NCI-H1436 treated with DMSO at 0.1 percent for 48 hours (cell line): ENCODE results near the gene CCDC91.
"Not testable (repeated sequence)": the region's sequence is repeated elsewhere in the genome, so short reads cannot be mapped to it uniquely, and the experiment has no call there.

ENCODE experiments used
- DNase-seq: peaks from one replicate; lab custom pipeline; 2025; lab: John Stamatoyannopoulos, UW

CCDC91 gene

DNA sequence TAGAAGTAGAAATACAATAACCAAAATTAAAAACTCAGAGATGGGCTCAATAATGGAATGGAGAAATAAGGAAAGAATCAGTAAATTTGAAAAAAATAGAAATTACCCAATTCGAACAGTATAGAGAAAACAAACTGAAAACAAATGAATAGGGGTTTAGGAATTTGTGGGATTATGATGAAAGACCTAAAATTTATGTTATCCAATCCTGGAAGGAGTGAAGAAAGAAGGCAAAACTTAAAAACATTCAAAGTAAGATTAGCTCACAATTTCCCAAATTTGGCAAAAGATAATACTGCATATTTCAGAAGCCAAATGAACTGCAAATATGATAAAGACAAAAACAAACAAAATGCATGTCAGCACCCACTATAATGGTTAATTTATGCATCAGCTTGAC lies 177.1 kb downstream of the CCDC91 start:
- DNase-seq: no peak

DNA sequence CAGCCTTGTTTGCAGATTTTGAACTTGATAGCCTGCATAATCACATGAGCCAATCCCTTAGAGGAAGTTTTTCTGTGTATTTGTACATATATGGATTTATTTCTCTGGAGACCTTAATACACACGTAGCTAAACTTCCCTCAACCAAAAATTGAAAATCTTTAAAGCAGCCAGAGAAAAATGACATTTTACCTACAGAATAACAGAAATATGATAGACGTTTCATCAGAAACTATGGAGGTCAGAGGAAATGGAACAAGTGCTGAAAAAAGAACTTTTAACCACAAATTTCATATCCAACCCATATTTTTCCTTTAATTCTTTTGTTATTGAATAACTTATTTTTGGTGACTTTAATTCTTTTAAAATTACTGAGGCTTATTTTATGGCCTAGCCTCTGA lies 177.7 kb downstream of the CCDC91 start:
- no peak for DNase-seq

DNA sequence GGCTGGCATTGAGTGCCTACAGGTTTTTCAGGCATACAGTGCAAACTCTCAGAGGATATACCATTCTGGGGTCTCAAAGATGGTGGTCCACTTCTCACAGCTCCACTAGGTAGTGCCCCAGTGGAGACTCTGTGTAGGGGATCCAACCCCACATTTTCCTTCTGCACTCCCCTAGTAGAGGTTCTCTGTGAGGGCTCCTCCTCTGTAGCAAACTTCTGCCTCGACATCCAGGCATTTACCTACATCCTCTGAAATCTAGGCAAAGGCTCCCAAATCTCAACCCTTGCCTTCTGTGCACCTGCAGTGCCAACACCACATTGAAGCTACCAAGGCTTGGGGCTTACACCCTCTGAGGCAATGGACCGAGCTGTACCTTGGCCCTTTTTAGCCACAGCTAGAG lies 179.2 kb downstream of the CCDC91 start:
- no peak for DNase-seq

DNA sequence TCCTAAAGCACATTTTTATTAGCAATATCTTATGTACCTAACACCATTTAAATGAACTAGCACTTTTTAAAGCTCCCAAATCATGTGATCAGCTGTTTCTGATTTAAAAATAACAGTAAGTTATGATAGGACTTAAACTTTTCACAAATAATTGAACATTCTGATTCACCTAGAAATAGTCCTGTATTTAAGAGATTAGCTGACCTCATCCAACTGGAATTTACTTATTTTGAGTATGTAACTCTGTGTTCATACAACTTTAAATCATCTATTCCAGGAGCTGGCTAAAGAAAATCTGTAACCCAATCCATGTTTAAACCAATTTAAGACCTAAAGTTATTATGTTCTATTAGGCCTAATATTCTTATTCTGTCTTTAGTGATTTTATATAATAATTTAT lies 184.3 kb downstream of the CCDC91 start:
- no peak for DNase-seq

DNA sequence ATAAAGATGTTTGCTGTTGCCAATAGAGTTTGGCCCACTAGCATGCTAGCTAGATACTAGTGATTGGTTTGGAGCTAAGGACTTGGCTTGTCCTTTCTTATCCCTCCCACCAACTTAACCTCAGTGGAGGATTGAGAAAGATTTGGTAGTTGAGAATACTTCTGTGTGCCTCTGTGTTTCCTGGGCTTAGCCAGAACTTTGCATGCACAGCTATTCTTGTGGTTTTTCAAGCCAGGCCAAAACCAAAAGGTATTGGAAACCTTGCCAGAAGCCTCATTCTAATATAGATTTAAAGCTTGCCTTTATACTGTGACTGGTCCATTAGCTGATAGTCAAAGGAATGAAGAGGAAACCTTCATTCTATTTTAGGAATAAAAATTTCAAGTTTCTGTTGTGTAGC lies 188.5 kb downstream of the CCDC91 start:
- no peak for DNase-seq

DNA sequence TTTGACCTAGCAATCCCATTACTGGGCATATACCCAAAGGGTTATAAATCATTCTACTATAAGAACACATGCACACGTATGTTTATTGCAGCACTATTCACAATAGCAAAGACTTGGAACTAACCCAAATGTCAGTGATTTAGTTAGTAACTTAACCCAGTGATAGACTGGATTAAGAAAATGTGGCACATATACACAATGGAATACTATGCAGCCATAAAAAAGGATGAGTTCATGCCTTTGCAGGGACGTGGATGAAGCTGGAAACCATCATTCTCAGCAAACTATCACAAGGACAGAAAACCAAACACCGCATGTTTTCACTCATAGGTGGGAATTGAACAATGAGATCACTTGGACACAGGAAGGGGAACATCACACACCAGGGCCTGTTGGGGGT lies 189.5 kb downstream of the CCDC91 start:
- DNase-seq: not testable (repeated sequence)

DNA sequence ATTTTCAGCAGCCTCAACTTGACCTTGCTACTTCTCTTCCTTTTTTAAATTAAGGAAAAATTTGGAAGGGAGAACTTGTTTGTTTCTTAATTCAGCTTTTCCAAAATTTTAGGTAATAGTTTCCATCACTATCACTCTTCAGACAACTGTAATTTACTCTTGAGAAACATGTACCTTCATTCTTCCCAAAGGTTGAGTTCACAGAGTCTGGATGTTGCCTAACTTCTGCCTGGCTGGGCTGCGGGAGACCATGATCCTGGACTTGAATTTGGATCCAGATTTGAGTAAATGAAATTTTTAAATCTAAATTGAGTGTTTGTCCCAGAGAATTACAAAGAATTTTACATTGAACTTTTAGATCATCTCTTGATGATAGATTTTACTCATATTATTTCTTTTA lies 193.1 kb downstream of the CCDC91 start:
- DNase-seq: no peak

DNA sequence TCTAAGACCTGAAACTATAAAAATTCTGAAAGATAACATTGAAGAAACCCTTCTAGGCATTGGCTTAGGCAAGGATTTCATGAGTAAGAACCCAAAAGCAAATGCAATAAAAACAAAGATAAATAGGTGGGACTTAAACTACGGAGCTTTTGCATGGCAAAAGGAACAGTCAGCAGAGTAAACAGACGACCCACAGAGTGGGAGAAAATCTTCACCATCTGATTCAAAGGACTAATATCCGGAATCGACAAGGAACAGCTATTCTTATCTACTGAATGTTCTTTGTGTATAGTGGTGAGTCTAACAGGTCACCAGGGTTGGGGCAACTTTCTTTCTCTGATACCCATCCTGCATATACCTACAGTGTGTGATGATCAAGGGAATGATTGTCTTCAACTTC lies 198.6 kb downstream of the CCDC91 start:
- no peak for DNase-seq

DNA sequence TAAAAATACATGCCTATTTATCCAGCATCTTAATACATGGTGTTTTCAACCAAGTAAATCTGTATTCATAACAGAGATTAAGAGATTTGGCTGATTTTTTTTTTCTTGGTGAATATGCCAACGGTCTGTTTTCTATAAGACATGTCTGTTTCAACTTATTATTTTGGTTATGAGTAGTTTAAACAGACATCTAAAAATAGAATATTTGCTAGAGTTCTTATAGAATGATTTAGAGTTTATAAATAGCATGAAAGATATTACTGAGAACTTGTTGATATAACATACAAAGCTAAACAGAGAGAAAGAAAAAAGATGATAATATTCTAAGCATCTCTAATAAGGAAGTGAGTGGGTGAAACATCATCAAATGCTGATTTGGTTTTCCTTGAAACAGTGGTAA lies 199.9 kb downstream of the CCDC91 start:
- no peak for DNase-seq

DNA sequence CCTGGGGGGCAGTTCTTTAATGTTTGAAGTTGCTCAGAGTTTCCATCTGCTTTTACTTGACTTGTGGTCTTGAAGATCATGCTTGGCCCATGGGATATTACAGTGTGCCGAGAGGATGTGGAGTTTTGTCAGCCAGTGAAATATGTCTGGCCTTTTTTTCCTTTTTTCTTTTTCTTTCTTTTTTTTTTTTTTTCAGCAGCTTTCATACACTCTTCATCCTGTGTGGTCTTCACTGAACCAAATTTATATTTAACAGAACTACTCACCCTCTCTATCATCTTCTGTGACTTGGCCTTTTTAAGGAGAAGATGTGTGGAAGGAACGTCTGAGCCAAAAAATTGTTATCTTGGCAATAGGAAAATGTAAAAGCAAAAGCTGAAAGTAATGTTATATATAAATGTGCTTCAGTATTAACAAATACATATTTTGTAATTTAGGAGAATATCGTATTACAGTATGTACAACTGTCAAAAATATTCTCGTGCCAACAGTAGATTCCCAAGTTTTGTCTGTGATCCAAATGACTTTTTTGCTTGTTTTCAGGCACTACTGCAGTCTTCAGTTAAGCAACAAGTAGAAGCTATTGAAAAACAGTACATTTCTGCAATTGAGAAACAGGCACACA lies 200.6 kb downstream of the CCDC91 start:
- no peak for DNase-seq

DNA sequence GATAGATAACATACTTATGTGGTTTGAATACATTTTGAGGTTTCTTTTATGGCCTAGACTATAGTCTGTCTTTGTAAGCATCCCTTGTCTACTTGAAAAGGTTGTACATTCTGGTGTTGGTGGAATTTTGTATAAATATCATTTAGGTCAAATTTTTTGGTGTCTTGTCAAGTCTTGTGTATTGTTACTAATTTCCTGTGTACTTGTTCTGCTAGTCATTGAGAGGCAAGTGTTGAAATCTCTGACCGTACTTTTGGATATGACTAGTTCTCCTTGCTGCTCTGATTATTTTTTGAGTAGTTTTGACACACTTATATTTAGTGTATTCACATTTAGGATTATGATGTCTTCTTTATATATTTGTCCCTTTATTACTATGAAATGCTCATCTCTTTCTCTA lies 219.6 kb downstream of the CCDC91 start:
- DNase-seq: no peak

DNA sequence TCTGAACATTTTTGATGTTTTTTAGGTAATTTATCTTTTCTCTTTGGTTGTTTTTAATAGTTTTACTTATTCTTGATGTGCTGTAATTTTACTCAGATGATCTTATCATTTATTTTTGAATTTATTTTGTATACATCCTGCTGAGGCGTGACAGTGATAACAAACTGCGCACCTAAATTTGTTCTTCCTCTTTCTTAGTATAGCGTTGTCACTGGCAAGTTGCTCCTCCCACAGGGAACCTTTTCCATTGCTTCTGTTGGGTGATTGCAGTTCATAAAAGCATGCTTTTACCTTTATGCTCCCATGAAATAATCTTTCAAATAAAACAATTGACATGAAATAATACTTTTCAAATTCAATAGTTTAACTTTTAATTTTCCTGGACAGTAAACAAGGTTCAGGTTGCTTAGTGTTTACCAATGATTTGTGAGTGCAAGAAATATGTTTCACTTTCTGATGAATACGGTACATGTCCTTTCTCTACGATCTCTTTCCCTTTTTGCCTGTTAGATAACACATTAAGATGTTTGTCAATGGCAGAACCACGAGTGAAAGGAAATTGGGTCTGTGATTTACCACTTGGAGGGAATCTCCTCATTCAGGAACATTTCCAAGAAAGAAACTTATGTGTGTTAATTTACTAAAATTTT lies 223.3 kb downstream of the CCDC91 start:
- DNase-seq: no peak

DNA sequence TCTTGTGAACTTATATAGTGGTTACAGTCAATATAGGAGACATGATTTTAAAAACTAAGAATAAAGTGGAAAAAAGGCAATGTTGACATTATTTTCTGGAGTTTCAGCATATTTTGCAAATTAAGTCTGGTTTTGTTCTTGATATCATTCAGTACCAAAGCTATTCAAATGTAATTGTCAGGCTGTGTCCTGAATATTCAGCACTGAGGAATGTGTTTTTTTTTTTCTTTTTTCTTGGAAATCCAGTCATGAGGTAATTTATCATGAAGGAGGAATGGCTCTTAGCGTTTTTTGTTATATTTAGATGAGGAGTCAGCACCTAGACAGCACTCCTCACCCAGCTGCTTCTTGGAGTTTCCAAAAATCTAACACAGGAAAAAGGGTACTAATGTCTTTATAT lies 225.5 kb downstream of the CCDC91 start:
- DNase-seq: no peak

DNA sequence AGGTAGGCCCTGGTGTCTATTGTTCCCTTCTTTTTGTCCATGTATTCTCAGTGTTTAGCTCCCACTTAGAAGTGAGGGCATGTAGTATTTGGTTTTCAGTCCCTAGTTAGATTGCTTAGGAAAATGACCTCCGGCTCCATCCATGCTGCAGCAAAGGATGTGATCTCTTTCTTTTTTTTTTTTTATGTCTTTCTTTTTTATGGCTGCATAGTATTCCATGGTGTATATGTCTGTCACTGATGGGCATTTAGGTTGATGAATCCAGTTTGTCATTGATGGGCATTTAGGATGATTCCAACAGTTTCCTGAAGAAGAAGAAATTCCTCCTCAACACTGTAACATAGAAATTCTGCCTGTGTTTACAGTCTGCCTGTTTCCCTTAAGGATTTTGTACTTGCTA lies 231.1 kb downstream of the CCDC91 start:
- no peak for DNase-seq

DNA sequence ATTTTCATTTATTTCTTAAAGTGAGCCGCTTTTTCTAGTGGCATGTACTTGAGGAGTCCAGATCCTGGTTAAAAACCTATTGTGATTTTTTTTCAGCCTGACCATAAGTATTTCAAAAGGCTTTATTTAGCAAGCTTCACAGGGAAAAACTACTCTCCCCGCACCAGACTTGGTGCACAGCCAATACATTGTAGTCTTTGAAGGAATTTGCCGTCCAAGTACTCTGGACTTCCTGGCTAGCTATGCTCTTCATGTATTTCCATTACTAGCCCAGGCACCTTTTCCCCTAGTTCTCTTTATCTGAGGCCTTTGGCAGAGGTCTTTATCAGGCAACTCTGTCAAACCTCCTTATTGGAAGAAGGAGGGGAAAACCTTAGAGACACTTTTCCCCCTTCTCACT lies 234.7 kb downstream of the CCDC91 start:
- DNase-seq: no peak

DNA sequence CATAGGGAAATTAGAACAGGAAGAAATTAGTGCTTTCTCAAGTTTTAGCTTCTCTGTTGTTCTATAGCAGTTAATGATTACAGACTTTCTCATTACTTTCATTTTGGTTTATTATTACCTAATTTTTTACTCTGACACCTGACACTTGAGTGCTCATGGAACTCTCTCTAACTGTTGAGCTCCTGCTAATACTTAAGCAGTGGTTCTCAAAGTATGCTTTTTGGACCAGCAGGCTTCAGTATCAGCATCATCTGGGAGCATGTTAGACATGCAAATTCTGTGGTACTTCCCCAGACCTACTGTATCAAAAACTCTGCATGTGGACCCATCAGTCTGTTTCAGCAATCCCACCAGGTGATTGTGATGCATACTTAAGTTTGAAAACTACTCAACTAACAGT lies 235.3 kb downstream of the CCDC91 start:
- no peak for DNase-seq

DNA sequence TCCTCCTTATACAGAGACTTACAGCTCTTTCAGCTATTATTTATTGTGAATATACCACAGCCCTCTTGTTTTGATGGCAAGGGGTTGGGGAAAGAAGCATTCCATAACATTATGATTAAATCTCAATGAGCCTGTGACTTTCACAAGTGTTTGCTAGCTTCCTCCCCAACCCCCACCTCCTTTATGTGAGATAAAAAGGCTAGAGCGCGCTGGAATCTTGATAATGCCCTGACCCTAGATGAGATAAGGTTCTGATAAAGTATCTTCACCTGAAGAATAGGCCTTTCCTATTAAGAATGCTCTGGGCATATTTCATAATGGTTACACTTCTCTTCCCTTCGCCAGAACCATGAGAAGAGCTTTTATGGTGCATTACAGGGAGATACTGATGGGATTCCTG lies 236.8 kb downstream of the CCDC91 start:
- DNase-seq: no peak

DNA sequence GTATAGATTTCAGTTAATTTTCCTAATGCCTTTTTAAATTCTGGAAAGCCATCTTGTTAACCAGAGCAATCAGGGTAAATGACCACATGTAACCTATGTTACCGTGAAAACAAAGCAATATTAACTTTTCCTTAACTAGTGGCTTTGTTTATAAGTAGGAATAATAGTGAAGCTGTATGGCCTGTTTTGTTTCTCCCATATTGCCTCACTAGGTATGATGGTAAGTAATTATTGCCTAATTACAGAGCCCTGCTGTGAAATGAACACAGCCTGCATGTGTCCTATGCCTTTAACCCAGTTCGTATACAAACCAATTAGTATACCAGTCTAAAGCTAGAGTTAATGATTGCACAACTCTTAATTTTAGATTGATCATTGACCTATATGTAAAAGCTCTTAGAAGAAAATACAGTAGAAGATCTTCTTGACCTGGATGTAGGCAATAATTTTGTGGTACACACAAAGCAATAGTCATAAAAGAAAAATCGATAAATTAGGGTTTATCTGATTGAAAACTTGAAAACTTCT lies 249.9 kb downstream of the CCDC91 start:
- DNase-seq: no peak

DNA sequence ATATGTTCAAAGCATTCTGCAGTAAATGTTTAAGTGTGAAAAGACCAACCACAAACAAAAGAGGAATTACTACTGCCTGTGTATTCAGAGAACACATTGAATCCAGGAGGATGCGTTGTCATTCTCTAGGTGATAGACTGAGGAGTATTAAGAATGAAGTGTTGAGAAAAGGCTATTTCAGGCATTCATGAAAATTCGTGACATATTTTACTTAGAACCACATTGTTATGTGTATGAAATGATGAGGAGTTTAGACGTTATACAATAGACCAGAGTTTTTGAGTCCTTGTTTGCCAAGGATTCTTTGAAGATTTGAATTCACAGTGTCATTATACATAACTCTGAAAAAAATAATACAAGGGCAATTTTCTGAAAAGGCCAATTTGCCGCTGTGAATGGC lies 251.8 kb downstream of the CCDC91 start:
- no peak for DNase-seq

DNA sequence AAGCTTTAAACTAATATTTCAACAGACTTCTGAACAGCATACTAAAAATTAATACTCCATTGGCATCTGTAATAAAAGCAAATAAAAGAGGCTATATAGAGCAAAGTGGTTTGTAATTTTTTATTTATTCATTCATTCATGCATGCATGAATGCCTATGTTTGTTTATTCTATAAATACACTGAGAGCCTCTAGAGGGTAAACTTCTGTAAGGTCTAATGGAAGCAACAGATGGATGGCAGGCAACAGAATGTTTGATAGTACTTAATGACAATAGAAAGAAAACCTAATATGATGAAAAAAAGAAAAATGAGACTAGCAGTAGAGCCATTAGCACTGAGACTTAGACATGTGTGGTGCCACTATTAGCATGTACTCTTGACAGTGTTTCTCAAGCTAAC lies 253.1 kb downstream of the CCDC91 start:
- DNase-seq: no peak

DNA sequence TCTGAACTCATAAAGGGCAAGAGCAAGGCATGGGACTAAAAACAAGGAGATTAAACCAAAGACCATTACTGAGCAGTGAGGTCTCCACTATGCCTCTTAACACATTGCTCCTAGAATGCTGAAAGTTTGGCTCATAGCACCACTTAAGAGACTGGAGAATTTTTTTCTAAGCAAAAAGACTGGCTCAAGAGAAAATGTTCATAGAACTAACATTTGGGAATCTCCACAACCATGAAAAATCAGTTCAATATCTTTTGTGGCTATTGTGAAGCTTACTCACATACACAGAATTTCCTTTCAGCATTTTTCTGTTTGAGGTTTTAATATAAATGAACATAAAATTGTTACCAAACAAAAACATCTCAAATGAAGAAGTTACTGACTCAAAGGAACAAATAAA lies 255.8 kb downstream of the CCDC91 start:
- DNase-seq: no peak

DNA sequence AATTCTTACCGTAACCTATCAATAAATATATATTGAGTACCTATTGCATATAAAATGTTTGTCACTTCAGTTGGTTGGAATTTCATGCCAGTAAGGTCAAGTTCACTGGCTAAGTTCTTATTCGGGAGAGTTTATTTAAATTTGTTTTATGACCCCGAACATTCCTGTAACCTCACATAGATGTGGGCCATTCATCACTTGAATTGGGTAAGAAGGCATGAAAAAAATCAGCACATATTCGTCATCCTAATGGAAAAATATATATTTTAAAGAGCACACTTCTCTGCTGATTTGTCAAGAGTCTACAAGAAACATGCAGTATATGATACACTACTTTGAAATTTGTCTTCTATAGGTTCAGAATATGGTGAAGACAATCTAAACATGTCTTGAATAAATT lies 263.4 kb downstream of the CCDC91 start:
- no peak for DNase-seq

DNA sequence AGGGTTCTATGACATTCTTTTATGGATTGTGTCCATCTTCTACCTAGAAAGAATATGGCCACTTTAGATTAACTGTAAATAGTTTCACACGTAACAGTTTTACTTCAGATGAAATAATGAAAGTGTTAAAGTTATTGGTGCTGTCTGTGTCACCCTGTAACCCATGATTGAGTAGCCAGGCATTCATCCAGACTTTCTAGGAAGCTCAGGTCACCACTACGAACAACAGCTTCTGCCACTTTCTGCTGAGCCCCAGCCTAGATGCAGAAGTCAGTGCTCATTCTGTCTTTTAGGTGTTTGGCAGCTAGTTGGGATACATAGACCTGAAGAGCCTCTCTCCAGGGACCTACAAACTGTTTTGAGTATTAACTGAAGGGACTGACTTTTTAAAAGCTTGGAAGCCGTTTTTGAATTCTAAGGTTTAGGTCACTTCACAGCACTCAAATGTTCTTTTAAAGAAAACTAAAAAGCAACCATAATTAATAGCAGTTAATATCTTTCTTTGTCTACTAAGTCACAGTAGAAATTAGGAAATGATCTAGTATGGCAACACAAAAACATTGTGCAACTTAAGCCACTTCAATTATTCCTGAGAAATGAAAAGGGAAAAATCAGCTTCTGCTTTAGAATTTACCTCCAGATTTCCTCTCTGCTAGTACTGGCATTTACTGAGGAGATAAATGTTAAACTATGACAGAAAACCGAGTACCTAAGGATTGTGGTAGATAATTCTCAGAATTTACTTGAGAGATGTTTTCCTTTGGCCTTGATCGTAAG lies 266.9 kb downstream of the CCDC91 start:
- no peak for DNase-seq
